Cardiac muscle cell (in vitro differentiated cells and primary cell): ENCODE data around the gene SMG7. TPM values are rescaled to one million over a fixed set of nuclear protein-coding genes. Genes with fewer than 3 reads are reported as not detected.
A peak's percentile ranks its signal among the peaks of the same experiment; 100 is the strongest.

Experiments used
- DNase-seq, 2 donors: peaks; one replicate each; pipeline versions ENCODE4 v3.0.0 to v3.0.0-alpha.2; 2010 to 2017; ENCODE audit warnings: low read depth in 1 of 2, low spot score in 1 of 2
- H3K27ac ChIP-seq: fragments of 200-600 bp; sonication (generic); 2 replicates; pipeline ENCODE4 v1.5.1; 2016
- H3K27me3 ChIP-seq: fragments of 200-600 bp; sonication (generic); 2 replicates; pipeline ENCODE4 v1.6.0; 2016; ENCODE audit warnings: control low read depth
- H3K36me3 ChIP-seq: fragments of 200-600 bp; sonication (generic); 2 replicates; pipeline ENCODE4 v1.5.1; 2016; ENCODE audit warnings: control low read depth
- H3K4me1 ChIP-seq: fragments of 200-600 bp; sonication (generic); 2 replicates; pipeline ENCODE4 v1.8.1; 2017; ENCODE audit warnings: low read depth, mild to moderate bottlenecking, mixed run types
- H3K4me3 ChIP-seq: fragments of 200-600 bp; sonication (generic); 2 replicates; pipeline ENCODE4 v1.5.1; 2016; ENCODE audit warnings: mild to moderate bottlenecking
- H3K9me3 ChIP-seq: fragments of 200-600 bp; sonication (generic); 2 replicates; pipeline ENCODE4 v1.5.1; 2017; ENCODE audit warnings: low read depth, mild to moderate bottlenecking, control low read depth
- polyA plus RNA-seq: library from polyadenylated mRNA; unstranded; fragments of >200 nt; fragmentation: Nextera tagmentation; extraction: Ambion mirVana; gene quantifications from 2 replicates; pipeline ENCODE4 v1.2.1, GENCODE V29; 2016
- total RNA-seq: library from RNA; depleted of rRNA; stranded (reverse); fragments of >200 nt; gene quantifications from 2 replicates; pipeline ENCODE4 v1.2.3, GENCODE V29; 2016
- TF ChIP-seq, protein P1 (sequence below): IDR thresholded peaks from 2 replicates; pipeline ENCODE4 v1.5.1; 2012; ENCODE audit warnings: low read depth, mild to moderate bottlenecking, low read length

Gene SMG7
- total and polyA plus RNA-seq, 2 experiments from 2014 or later, result 30.9 to 38.8 TPM

DNA sequence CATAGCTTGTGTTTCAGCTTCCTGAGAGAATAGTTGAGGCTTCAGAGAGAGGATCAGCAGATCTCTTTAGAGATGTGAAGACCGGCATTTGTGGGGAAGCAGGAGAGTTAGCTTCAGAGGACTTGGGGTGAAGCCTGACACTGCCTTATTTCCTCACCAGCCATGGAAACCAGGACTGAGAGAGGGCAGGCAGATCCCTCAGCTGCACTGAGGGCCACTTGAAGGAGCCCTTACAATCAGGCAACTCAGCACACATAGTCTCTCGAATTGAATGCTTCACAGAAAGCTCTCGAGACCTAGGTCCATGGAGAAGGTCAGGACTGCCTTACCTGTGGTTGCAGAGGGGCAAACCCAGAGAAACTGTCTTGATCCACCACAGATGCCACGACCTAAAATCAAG, 98.2 kb downstream of the SMG7 start:
- no peaks in the 10 kb centered on the region for H3K4me1 ChIP-seq
- TF ChIP-seq, protein P1, sequence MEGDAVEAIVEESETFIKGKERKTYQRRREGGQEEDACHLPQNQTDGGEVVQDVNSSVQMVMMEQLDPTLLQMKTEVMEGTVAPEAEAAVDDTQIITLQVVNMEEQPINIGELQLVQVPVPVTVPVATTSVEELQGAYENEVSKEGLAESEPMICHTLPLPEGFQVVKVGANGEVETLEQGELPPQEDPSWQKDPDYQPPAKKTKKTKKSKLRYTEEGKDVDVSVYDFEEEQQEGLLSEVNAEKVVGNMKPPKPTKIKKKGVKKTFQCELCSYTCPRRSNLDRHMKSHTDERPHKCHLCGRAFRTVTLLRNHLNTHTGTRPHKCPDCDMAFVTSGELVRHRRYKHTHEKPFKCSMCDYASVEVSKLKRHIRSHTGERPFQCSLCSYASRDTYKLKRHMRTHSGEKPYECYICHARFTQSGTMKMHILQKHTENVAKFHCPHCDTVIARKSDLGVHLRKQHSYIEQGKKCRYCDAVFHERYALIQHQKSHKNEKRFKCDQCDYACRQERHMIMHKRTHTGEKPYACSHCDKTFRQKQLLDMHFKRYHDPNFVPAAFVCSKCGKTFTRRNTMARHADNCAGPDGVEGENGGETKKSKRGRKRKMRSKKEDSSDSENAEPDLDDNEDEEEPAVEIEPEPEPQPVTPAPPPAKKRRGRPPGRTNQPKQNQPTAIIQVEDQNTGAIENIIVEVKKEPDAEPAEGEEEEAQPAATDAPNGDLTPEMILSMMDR, result no peak

DNA sequence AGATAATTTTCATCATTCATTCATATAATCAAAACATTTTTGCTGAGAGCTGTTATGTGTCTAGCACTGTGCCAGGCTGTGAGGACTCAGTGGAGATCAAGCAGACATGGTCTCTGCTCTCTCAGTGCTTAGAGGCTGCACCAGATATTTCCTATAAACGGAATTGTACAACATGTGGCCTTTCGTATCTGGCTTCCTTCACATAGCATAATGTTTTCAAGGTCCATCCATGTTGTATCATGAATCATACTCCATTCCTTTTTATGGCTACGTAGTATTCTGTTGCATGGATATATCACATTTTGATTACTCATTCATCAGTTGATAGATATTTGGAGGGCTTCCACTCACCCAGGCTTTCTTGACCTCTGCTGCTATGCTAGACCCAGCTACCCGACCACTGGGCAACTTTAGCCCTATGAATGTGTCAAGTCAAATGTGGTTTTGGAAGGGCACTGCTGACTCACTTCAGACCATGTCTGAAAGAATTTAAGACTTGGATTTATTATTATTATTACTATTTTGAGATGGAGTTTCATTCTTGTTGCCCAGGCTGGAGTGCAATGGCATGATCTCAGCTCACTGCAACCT, 99.5 kb downstream of the SMG7 start:
- Histone ChIP-seq H3K4me1 (peaks cover 7% of the 10 kb centered on the region), H3K4me3 (no peak overlapping the region), H3K27ac (no peak overlapping the region), H3K27me3 (no peaks in the 10 kb centered on the region), H3K36me3 (no peaks in the 10 kb centered on the region), H3K9me3 (no peaks in the 10 kb centered on the region)
- no peak for DNase-seq
- TF ChIP-seq, protein P1, result no peak

More for the DNA sequence above, 98.2 kb downstream of the SMG7 start:
- Histone ChIP-seq H3K27me3 (no peaks in the 10 kb centered on the region), H3K27ac (no peak overlapping the region), H3K9me3 (no peaks in the 10 kb centered on the region), H3K36me3 (no peaks in the 10 kb centered on the region), H3K4me3 (no peak overlapping the region)
- DNase-seq, result no peak

DNA sequence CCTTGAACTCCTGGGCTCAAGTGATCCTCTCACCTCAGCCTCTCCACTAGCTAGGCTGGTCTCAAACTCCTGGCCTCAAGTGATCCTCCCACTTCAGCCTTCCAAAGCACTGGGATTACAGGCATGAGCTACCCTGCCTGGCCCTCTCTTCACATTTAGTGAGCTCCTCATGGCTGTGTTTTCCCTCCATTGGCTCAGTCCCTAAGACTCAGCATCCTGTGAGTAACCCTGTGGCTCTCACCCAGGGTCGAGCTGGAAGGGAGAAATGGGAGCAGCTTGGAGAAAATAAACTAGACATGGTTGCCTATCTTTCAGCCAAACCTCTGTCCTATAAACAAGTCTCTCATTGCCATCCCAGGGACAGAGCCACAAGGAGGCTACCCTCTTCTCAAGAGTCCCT, 100.4 kb downstream of the SMG7 start:
- H3K4me3 ChIP-seq, result no peak overlapping the region
- no peaks in the 10 kb centered on the region for H3K36me3 ChIP-seq
- H3K4me1 ChIP-seq, result peaks cover 16% of the 10 kb centered on the region
- DNase-seq, result no peak
- H3K27ac ChIP-seq, result no peak overlapping the region
- no peaks in the 10 kb centered on the region for H3K9me3 ChIP-seq
- no peaks in the 10 kb centered on the region for H3K27me3 ChIP-seq
- TF ChIP-seq, protein P1, result no peak

DNA sequence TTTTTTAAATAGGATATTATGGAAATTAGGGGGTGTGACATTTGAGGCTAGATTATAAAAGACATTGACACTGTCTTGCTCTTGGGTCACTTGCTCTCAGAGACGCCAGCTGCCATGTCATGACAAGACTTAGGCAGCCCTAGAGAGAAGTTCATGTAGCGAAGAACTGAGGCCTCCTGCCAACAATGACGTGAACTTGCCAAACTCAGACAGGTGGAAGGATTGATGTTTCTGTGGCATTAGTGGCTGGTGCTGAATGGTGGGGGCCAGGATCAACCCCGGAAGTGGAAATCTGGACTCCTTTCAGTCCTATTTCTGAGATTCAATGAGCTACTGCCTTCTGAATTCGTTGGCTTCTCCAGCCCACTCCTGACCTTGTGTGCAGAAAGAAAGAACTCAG, 103.3 kb downstream of the SMG7 start:
- H3K27me3 ChIP-seq, result no peaks in the 10 kb centered on the region
- no peaks in the 10 kb centered on the region for H3K36me3 ChIP-seq
- TF ChIP-seq, protein P1, result no peak
- no peak for DNase-seq
- no peak overlapping the region for H3K4me3 ChIP-seq
- H3K4me1 ChIP-seq, result peaks cover 35% of the 10 kb centered on the region
- no peaks in the 10 kb centered on the region for H3K9me3 ChIP-seq
- H3K27ac ChIP-seq, result no peak overlapping the region

DNA sequence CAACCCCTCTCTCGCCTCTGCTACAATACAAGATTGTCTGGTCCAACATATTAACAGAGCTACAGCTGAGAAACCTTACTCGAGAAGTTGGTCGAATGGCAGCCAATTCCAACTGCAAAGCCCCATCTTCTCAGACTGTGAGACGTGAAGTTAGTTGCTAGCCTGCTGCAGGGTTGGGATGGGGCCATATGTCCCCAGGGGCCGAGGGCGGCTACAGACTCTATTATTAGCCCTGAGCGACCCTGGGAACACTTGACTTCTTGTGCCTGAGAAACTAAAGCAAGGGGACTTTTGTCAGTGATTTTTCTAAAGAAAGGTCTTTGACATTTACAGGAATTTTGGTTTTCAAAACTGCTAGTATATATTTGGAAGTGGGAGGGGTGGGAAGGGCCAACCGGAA, 104.2 kb downstream of the SMG7 start:
- H3K27ac ChIP-seq, result peak overlapping the region; percentile 45
- H3K4me1 ChIP-seq, result peaks cover 35% of the 10 kb centered on the region
- TF ChIP-seq, protein P1, result no peak
- no peaks in the 10 kb centered on the region for H3K36me3 ChIP-seq
- peak in 1 of 2 donors; percentile 60 for DNase-seq
- no peaks in the 10 kb centered on the region for H3K9me3 ChIP-seq
- H3K4me3 ChIP-seq, result no peak overlapping the region
- H3K27me3 ChIP-seq, result no peaks in the 10 kb centered on the region
